ENCODE results near the gene POF1B.

The POF1B gene

DNA sequence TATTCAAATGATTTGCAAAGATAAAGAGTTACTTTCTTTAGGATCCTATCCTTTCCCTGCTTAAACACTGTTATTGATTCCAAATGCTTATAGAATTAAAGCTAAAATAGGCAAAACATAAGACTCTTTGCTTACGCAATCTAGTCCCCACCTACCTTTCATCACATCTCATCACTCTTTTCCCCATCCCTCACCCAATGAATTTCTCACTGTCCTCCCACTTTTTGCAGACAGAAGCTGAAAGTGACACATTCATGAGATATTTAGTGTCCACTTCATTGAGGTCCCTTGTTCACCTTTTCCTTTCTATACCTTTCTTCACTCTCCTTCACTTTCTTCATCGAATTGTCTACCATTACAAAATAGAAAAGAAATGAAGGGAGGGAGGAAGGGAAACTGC, 136.3 kb downstream of the POF1B start:
- DNase-seq = no peak
